HepG2 (cell line): ENCODE results near the gene GTF2I. TPM values are rescaled to one million over a fixed set of nuclear protein-coding genes. Genes with fewer than 3 reads are reported as not detected.

Experiments
- NONO ChIP-seq, 2 experiments: fragments of 450-650 bp in 1 of 2; sonication (generic) in 1 of 2; formaldehyde crosslinking in 1 of 2; IDR thresholded peaks in 1 of 2; conservative IDR thresholded peaks in 1 of 2; 2 replicates each; pipeline versions ENCODE4 v1.6.1 to v1.8.0; 2017 to 2022; ENCODE audit warnings: mild to moderate bottlenecking in 1 of 2, missing genetic modification reagents in 1 of 2, moderate library complexity in 1 of 2
- POGZ ChIP-seq: sonication (generic); formaldehyde crosslinking; IDR thresholded peaks from 2 replicates; pipeline ENCODE4 v1.4.0; 2020; ENCODE audit warnings: mild to moderate bottlenecking, missing genetic modification reagents
- SIN3A ChIP-seq: IDR thresholded peaks from 2 replicates; pipeline ENCODE4 v1.6.1; 2011; ENCODE audit warnings: low read depth, mild to moderate bottlenecking, control low read depth, low read length, borderline replicate concordance
- ZNF609 ChIP-seq: sonication (generic); formaldehyde crosslinking; IDR thresholded peaks from 2 replicates; pipeline ENCODE4 v1.4.0; 2020; ENCODE audit warnings: mild to moderate bottlenecking, missing genetic modification reagents, borderline replicate concordance
- ZNF770 ChIP-seq: sonication (generic); formaldehyde crosslinking; IDR thresholded peaks from 2 replicates; pipeline ENCODE4 v1.5.0; 2020; ENCODE audit warnings: mild to moderate bottlenecking, missing genetic modification reagents
- polyA plus RNA-seq, 8 experiments: library from polyadenylated mRNA; depleted of rRNA in 3 of 8; stranded (reverse) in 7 of 8; unstranded in 1 of 8; fragments of >200 nt; fragmentation: Illumina TruSeq in 4 of 8; extraction: Trizol in 4 of 8; gene quantifications; 2 replicates each; pipeline versions ENCODE4 v1.2.1 to v1.2.3, GENCODE V29; 2011 to 2016; ENCODE audit warnings: low read depth in 4 of 8, missing spikeins in 1 of 8, mixed read lengths in 1 of 8; ENCODE audit not compliant: insufficient read depth in 1 of 8
- total RNA-seq, 5 experiments: library from RNA; depleted of rRNA; stranded (reverse); fragments of >200 nt; fragmentation: Illumina TruSeq; extraction: Trizol; gene quantifications; 2 replicates each; pipeline ENCODE4 v1.2.3, GENCODE V29; 2016; ENCODE audit warnings: low read depth in 1 of 5
- TF ChIP-seq, protein P1 (sequence below): sonication (generic); formaldehyde crosslinking; IDR thresholded peaks from 2 replicates; pipeline ENCODE4 v1.4.0; 2020; ENCODE audit warnings: missing genetic modification reagents, borderline replicate concordance
- TF ChIP-seq, protein P2 (sequence below): sonication (generic); formaldehyde crosslinking; IDR thresholded peaks from 2 replicates; pipeline ENCODE4 v1.4.0; 2020; ENCODE audit warnings: missing genetic modification reagents
- TF ChIP-seq, protein P3 (sequence below): sonication (generic); formaldehyde crosslinking; IDR thresholded peaks from 2 replicates; pipeline ENCODE4 v1.4.0; 2020; ENCODE audit warnings: mild to moderate bottlenecking, missing genetic modification reagents

GTF2I gene
- total and polyA plus RNA-seq, 2 of the 13 experiments (the other 11 are each of a cell fraction or from before 2014, with no cell fraction given), result 74.6 to 125 TPM

DNA sequence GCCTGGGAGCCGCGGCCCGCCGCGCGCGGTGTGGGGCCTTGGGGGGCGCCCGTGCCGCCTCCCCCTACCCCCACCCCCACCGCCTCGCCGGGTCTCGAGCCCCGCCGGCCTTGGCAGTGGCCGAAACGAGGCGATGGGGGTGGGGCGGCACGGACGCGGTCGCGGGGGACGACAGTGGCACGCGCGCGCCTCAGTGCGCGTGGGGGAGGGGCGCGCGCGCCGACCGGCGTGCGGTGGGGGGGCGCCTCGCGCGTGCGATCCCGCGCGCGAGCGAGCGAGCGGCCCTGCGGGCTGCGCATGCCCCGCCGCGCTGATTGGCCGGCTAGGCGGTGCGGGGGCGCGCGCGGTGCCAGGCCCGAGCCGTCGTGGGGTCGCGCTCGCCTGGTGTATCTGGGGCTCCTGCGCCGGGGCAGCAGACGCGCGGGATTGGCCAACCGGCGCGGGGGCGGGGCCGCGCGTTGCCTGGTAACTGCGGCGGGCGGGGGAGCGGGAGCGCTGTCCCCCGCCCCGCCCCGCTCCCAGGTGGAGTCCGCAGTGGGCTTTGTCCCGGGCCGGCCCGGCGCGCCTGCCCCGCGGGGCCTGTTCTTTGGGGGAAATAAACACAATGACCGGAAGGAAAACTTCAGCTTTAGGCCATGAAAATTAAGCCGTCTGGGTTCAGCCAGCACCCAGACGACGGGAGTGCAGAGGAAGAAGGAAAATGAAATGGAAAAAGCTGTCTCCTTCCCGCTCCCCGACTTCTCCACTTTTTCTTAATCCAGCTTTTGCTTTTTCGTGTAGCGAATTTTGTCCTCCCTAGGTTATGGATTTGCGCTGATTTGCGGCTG, 873 bp downstream of the GTF2I start (continued):
- TF ChIP-seq, protein P1, sequence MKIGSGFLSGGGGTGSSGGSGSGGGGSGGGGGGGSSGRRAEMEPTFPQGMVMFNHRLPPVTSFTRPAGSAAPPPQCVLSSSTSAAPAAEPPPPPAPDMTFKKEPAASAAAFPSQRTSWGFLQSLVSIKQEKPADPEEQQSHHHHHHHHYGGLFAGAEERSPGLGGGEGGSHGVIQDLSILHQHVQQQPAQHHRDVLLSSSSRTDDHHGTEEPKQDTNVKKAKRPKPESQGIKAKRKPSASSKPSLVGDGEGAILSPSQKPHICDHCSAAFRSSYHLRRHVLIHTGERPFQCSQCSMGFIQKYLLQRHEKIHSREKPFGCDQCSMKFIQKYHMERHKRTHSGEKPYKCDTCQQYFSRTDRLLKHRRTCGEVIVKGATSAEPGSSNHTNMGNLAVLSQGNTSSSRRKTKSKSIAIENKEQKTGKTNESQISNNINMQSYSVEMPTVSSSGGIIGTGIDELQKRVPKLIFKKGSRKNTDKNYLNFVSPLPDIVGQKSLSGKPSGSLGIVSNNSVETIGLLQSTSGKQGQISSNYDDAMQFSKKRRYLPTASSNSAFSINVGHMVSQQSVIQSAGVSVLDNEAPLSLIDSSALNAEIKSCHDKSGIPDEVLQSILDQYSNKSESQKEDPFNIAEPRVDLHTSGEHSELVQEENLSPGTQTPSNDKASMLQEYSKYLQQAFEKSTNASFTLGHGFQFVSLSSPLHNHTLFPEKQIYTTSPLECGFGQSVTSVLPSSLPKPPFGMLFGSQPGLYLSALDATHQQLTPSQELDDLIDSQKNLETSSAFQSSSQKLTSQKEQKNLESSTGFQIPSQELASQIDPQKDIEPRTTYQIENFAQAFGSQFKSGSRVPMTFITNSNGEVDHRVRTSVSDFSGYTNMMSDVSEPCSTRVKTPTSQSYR (CRISPR knock-in tag), result peak; percentile 88
- TF ChIP-seq, protein P2, sequence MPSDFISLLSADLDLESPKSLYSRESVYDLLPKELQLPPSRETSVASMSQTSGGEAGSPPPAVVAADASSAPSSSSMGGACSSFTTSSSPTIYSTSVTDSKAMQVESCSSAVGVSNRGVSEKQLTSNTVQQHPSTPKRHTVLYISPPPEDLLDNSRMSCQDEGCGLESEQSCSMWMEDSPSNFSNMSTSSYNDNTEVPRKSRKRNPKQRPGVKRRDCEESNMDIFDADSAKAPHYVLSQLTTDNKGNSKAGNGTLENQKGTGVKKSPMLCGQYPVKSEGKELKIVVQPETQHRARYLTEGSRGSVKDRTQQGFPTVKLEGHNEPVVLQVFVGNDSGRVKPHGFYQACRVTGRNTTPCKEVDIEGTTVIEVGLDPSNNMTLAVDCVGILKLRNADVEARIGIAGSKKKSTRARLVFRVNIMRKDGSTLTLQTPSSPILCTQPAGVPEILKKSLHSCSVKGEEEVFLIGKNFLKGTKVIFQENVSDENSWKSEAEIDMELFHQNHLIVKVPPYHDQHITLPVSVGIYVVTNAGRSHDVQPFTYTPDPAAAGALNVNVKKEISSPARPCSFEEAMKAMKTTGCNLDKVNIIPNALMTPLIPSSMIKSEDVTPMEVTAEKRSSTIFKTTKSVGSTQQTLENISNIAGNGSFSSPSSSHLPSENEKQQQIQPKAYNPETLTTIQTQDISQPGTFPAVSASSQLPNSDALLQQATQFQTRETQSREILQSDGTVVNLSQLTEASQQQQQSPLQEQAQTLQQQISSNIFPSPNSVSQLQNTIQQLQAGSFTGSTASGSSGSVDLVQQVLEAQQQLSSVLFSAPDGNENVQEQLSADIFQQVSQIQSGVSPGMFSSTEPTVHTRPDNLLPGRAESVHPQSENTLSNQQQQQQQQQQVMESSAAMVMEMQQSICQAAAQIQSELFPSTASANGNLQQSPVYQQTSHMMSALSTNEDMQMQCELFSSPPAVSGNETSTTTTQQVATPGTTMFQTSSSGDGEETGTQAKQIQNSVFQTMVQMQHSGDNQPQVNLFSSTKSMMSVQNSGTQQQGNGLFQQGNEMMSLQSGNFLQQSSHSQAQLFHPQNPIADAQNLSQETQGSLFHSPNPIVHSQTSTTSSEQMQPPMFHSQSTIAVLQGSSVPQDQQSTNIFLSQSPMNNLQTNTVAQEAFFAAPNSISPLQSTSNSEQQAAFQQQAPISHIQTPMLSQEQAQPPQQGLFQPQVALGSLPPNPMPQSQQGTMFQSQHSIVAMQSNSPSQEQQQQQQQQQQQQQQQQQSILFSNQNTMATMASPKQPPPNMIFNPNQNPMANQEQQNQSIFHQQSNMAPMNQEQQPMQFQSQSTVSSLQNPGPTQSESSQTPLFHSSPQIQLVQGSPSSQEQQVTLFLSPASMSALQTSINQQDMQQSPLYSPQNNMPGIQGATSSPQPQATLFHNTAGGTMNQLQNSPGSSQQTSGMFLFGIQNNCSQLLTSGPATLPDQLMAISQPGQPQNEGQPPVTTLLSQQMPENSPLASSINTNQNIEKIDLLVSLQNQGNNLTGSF (CRISPR knock-in tag), result no peak
- TF ChIP-seq ZNF770 (CRISPR knock-in tag) (no peak), POGZ (no peak), ZNF609 (CRISPR knock-in tag) (no peak), SIN3A (peak; percentile 58; the same call in 1 of the 2 replicates), NONO (IDR thresholded peaks at IDR 0.05) (no peak), NONO (CRISPR knock-in tag; conservative IDR thresholded peaks at IDR 0.05) (peak; percentile 24; the same call in 1 of the 2 replicates)
- TF ChIP-seq, protein P3, sequence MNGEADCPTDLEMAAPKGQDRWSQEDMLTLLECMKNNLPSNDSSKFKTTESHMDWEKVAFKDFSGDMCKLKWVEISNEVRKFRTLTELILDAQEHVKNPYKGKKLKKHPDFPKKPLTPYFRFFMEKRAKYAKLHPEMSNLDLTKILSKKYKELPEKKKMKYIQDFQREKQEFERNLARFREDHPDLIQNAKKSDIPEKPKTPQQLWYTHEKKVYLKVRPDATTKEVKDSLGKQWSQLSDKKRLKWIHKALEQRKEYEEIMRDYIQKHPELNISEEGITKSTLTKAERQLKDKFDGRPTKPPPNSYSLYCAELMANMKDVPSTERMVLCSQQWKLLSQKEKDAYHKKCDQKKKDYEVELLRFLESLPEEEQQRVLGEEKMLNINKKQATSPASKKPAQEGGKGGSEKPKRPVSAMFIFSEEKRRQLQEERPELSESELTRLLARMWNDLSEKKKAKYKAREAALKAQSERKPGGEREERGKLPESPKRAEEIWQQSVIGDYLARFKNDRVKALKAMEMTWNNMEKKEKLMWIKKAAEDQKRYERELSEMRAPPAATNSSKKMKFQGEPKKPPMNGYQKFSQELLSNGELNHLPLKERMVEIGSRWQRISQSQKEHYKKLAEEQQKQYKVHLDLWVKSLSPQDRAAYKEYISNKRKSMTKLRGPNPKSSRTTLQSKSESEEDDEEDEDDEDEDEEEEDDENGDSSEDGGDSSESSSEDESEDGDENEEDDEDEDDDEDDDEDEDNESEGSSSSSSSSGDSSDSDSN (CRISPR knock-in tag), result peak; percentile 29; the same call in 1 of the 2 replicates
